ENCODE results near the gene CBFA2T2.

The CBFA2T2 gene

GRCh38 chr20:33677991-33678702 is 188.3 kb downstream of the CBFA2T2 start:
- no peak overlapping the region for H3K4me3 ChIP-seq (ENCODE audit: low read length)

GRCh38 chr20:33679758-33680485 is 190.0 kb downstream of the CBFA2T2 start:
- no peak for TF ChIP-seq CTCF (conservative IDR thresholded peaks at IDR 0.05; ENCODE audit: low read depth, low read length)
- DNase-seq (ENCODE audit: low read depth) = no peak
- no peak overlapping the region for H3K4me3 ChIP-seq (ENCODE audit: low read length)

More at GRCh38 chr20:33677991-33678702, 188.3 kb downstream of the CBFA2T2 start:
- TF ChIP-seq CTCF (conservative IDR thresholded peaks at IDR 0.05; ENCODE audit: low read depth, low read length) = no peak
- DNase-seq (ENCODE audit: low read depth) = no peak

GRCh38 chr20:33680686-33681085 is 190.8 kb downstream of the CBFA2T2 start:
- H3K4me3 ChIP-seq (ENCODE audit: low read length) = no peak overlapping the region
- no peak for DNase-seq (ENCODE audit: low read depth)
- TF ChIP-seq CTCF (conservative IDR thresholded peaks at IDR 0.05; ENCODE audit: low read depth, low read length) = no peak

- no peak overlapping the region for H3K4me3 ChIP-seq (ENCODE audit: low read length)
- no peak for DNase-seq (ENCODE audit: low read depth)
- no peak for TF ChIP-seq CTCF (conservative IDR thresholded peaks at IDR 0.05; ENCODE audit: low read depth, low read length)
Measured at GRCh38 chr20:33681288-33681687, 191.4 kb downstream of the CBFA2T2 start.

GRCh38 chr20:33681728-33682353 is 191.9 kb downstream of the CBFA2T2 start:
- no peak overlapping the region for H3K4me3 ChIP-seq (ENCODE audit: low read length)
- no peak for TF ChIP-seq CTCF (conservative IDR thresholded peaks at IDR 0.05; ENCODE audit: low read depth, low read length)
- DNase-seq (ENCODE audit: low read depth) = no peak

GRCh38 chr20:33684533-33685327 is 194.8 kb downstream of the CBFA2T2 start:
- H3K4me3 ChIP-seq (ENCODE audit: low read length) = peak overlapping the region; percentile 41
- TF ChIP-seq CTCF (conservative IDR thresholded peaks at IDR 0.05; ENCODE audit: low read depth, low read length) = no peak
- DNase-seq (ENCODE audit: low read depth) = no peak

All from retinal pigment epithelial cell (primary cell).